K562 (cell line): Measurements from ENCODE around the gene CPA2.

Experiments used
- CHD2 ChIP-seq: IDR thresholded peaks from 2 replicates; pipeline ENCODE4 v1.6.1; 2011; ENCODE audit warnings: low read depth, low read length
- KDM1A ChIP-seq, 2 experiments: fragments of 450-650 bp; IDR thresholded peaks; 2 replicates each; pipeline ENCODE4 v1.6.1; 2016; ENCODE audit warnings: mild to moderate bottlenecking in 2 of 2
- MYC ChIP-seq, 2 experiments: fragments of 250-450 bp in 1 of 2; sonication (Bioruptor Pico) in 1 of 2; IDR thresholded peaks; 2 replicates each; pipeline versions ENCODE4 v1.5.1 to v1.6.1; 2012 to 2021; ENCODE audit warnings: low read depth in 2 of 2, borderline replicate concordance in 1 of 2, improper control_type of control experiment in 1 of 2, low read length in 1 of 2, mild to moderate bottlenecking in 1 of 2, moderate library complexity in 1 of 2
- NRF1 ChIP-seq, 2 experiments: fragments of 450-650 bp; IDR thresholded peaks in 1 of 2; conservative IDR thresholded peaks in 1 of 2; 2 replicates each; pipeline ENCODE4 v1.6.1; 2014; ENCODE audit warnings: mild to moderate bottlenecking in 2 of 2
- SREBF1 ChIP-seq: fragments of 150-350 bp; IDR thresholded peaks from 2 replicates; pipeline ENCODE4 v1.6.1; 2014; ENCODE audit warnings: antibody characterized with exemption, low read depth, low read length, borderline replicate concordance
- SRSF9 ChIP-seq: fragments of 200-400 bp; formaldehyde crosslinking; IDR thresholded peaks from 2 replicates; pipeline ENCODE4 v1.6.1; 2017; ENCODE audit warnings: low read depth, low read length, borderline replicate concordance
- TAF1 ChIP-seq: IDR thresholded peaks from 2 replicates; pipeline ENCODE4 v1.6.1; 2011; ENCODE audit warnings: mild to moderate bottlenecking, low read length, moderate library complexity; ENCODE audit not compliant: insufficient read depth, control insufficient read depth, severe bottlenecking; ENCODE audit errors: extremely low read depth
- USF2 ChIP-seq: sonication (generic); formaldehyde crosslinking; IDR thresholded peaks from 2 replicates; pipeline ENCODE4 v1.5.0; 2020; ENCODE audit warnings: missing genetic modification reagents
- ZFX ChIP-seq: sonication (generic); formaldehyde crosslinking; IDR thresholded peaks from 2 replicates; pipeline ENCODE4 v1.8.0; 2022; ENCODE audit warnings: mild to moderate bottlenecking, missing genetic modification reagents, moderate library complexity
- ZNF644 ChIP-seq: fragments of 200-800 bp; sonication (Bioruptor generic); IDR thresholded peaks from 2 replicates; pipeline ENCODE4 v1.6.1; 2016; ENCODE audit warnings: low read depth, missing genetic modification characterization, missing compliant biosample characterization
- ZNF707 ChIP-seq: fragments of 250-450 bp; sonication (Bioruptor Pico); conservative IDR thresholded peaks from 2 replicates; pipeline ENCODE4 v1.8.0; 2022; ENCODE audit warnings: inconsistent platforms, mild to moderate bottlenecking, moderate library complexity

GRCh38 chr7:130270947-130271800 is 4.5 kb downstream of the CPA2 start:
- no peak; a peak in 1 of 4 replicates for TF ChIP-seq NRF1 (conservative IDR thresholded peaks at IDR 0.05 in 1 of 2, IDR thresholded peaks at IDR 0.05 in 1 of 2)
- no peak for TF ChIP-seq SRSF9
- TF ChIP-seq SREBF1 = no peak
- no peak for TF ChIP-seq ZNF644
- no peak for TF ChIP-seq TAF1
- TF ChIP-seq KDM1A (IDR thresholded peaks at IDR 0.05) = no peak
- no peak for TF ChIP-seq MYC (IDR thresholded peaks at IDR 0.05; ENCODE audit: low read depth, low read length)
- no peak for TF ChIP-seq MYC (CRISPR knock-in tag; IDR thresholded peaks at IDR 0.05; ENCODE audit: borderline replicate concordance, low read depth)
- TF ChIP-seq ZFX (CRISPR knock-in tag) = no peak
- TF ChIP-seq USF2 (CRISPR knock-in tag) = no peak
- TF ChIP-seq CHD2 = no peak
- TF ChIP-seq ZNF707 (CRISPR knock-in tag) = no peak
